SK-N-SH (cell line): Measurements from ENCODE around the gene STYK1.

ENCODE experiments used
- EP300 ChIP-seq, 2 experiments: IDR thresholded peaks; 2 replicates each; pipeline versions ENCODE4 v1.4.0 to v1.6.1; 2012; ENCODE audit warnings: borderline replicate concordance in 1 of 2, low read depth in 1 of 2, low read length in 1 of 2
- EZH2phosphoT487 ChIP-seq: fragments of 200-600 bp; sonication (generic); IDR thresholded peaks from 2 replicates; pipeline ENCODE4 v1.6.1; 2017; ENCODE audit warnings: low read depth, mixed run types, mild to moderate bottlenecking, antibody characterized with exemption, moderate library complexity, borderline replicate concordance
- FOXJ3 ChIP-seq: sonication (generic); formaldehyde crosslinking; IDR thresholded peaks from 2 replicates; pipeline ENCODE4 v1.5.1; 2020; ENCODE audit warnings: mild to moderate bottlenecking, missing genetic modification reagents
- GABPA ChIP-seq: IDR thresholded peaks from 2 replicates; pipeline ENCODE4 v1.4.0; 2012; ENCODE audit warnings: low read depth, mild to moderate bottlenecking
- GATA2 ChIP-seq: sonication (generic); formaldehyde crosslinking; IDR thresholded peaks from 2 replicates; pipeline ENCODE4 v1.5.0; 2020; ENCODE audit warnings: mild to moderate bottlenecking, missing genetic modification reagents
- JUND ChIP-seq: IDR thresholded peaks from 2 replicates; pipeline ENCODE4 v1.4.0; 2012
- NRF1 ChIP-seq: IDR thresholded peaks from 2 replicates; pipeline ENCODE4 v1.6.1; 2012; ENCODE audit warnings: low read depth, mild to moderate bottlenecking, low read length
- TAF1 ChIP-seq: IDR thresholded peaks from 2 replicates; pipeline ENCODE4 v1.6.1; 2012; ENCODE audit warnings: low read depth, mild to moderate bottlenecking, low read length, moderate library complexity, borderline replicate concordance
- TCF12 ChIP-seq: IDR thresholded peaks from 2 replicates; pipeline ENCODE4 v1.4.0; 2012
- YY1 ChIP-seq: IDR thresholded peaks from 2 replicates; pipeline ENCODE4 v1.4.0; 2012; ENCODE audit warnings: low read depth, mild to moderate bottlenecking
- TF ChIP-seq, protein P1 (sequence below): IDR thresholded peaks from 2 replicates; pipeline ENCODE4 v1.4.0; 2012; ENCODE audit warnings: low read depth, borderline replicate concordance
- TF ChIP-seq, protein P2 (sequence below): IDR thresholded peaks from 2 replicates; pipeline ENCODE4; 2012
- TF ChIP-seq, protein P3 (sequence below): fragments of 200-600 bp; sonication (generic); IDR thresholded peaks from 2 replicates; pipeline ENCODE4 v1.6.1; 2017; ENCODE audit warnings: antibody characterized with exemption, mild to moderate bottlenecking, moderate library complexity
- TF ChIP-seq, protein P4 (sequence below): IDR thresholded peaks from 2 replicates; pipeline ENCODE4 v1.4.0; 2012; ENCODE audit warnings: low read depth

DNA sequence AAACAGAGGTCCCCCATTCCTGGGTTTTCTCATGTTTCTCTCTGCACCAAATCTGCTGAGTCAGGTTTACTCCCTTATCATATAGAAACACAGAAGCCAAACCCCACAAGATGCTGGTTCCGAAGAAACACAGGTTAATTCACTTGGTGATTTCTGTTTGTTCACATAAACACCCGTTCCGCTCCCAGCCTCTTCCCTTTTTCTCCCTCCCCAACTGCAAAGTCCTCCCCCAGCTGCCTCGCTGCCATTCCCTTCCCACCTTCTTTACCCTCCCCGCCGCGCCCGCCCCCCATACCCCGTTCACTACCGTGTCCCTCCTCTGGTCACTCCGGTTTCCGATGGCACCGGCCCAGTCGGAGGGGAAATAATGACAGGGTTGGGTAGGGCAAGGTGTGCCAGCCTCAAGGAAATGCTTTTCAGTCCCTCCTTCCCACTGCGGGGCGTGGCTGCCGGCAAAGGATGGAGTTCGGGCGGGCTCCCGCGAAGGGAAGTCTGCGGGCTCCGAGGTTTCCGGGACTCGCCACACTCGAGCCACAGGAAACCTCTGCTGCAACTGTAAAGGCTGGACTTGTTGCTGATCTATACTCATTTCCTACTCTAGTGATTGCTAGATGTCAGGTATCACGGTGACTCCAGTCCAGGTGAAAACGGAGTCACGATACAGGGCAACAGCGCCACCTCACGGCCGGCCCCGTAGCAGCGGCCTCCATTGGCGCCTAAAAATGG is at the start of gene STYK1:
- TF ChIP-seq EP300 (IDR thresholded peaks at IDR 0.05; ENCODE audit: borderline replicate concordance in 1 of 2, low read depth in 1 of 2, low read length in 1 of 2), result no peak
- no peak for TF ChIP-seq TCF12
- TF ChIP-seq, protein P1, sequence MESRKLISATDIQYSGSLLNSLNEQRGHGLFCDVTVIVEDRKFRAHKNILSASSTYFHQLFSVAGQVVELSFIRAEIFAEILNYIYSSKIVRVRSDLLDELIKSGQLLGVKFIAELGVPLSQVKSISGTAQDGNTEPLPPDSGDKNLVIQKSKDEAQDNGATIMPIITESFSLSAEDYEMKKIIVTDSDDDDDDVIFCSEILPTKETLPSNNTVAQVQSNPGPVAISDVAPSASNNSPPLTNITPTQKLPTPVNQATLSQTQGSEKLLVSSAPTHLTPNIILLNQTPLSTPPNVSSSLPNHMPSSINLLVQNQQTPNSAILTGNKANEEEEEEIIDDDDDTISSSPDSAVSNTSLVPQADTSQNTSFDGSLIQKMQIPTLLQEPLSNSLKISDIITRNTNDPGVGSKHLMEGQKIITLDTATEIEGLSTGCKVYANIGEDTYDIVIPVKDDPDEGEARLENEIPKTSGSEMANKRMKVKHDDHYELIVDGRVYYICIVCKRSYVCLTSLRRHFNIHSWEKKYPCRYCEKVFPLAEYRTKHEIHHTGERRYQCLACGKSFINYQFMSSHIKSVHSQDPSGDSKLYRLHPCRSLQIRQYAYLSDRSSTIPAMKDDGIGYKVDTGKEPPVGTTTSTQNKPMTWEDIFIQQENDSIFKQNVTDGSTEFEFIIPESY, result no peak
- TF ChIP-seq EZH2phosphoT487, result no peak
- no peak for TF ChIP-seq GATA2 (CRISPR knock-in tag)
- TF ChIP-seq, protein P2, sequence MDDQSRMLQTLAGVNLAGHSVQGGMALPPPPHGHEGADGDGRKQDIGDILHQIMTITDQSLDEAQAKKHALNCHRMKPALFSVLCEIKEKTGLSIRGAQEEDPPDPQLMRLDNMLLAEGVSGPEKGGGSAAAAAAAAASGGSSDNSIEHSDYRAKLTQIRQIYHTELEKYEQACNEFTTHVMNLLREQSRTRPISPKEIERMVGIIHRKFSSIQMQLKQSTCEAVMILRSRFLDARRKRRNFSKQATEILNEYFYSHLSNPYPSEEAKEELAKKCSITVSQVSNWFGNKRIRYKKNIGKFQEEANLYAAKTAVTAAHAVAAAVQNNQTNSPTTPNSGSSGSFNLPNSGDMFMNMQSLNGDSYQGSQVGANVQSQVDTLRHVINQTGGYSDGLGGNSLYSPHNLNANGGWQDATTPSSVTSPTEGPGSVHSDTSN, result no peak
- no peak for TF ChIP-seq TAF1
- TF ChIP-seq, protein P3, sequence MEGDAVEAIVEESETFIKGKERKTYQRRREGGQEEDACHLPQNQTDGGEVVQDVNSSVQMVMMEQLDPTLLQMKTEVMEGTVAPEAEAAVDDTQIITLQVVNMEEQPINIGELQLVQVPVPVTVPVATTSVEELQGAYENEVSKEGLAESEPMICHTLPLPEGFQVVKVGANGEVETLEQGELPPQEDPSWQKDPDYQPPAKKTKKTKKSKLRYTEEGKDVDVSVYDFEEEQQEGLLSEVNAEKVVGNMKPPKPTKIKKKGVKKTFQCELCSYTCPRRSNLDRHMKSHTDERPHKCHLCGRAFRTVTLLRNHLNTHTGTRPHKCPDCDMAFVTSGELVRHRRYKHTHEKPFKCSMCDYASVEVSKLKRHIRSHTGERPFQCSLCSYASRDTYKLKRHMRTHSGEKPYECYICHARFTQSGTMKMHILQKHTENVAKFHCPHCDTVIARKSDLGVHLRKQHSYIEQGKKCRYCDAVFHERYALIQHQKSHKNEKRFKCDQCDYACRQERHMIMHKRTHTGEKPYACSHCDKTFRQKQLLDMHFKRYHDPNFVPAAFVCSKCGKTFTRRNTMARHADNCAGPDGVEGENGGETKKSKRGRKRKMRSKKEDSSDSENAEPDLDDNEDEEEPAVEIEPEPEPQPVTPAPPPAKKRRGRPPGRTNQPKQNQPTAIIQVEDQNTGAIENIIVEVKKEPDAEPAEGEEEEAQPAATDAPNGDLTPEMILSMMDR, result peak; percentile 94
- no peak for TF ChIP-seq FOXJ3 (CRISPR knock-in tag)
- TF ChIP-seq NRF1, result no peak
- no peak for TF ChIP-seq GABPA
- no peak for TF ChIP-seq JUND
- TF ChIP-seq, protein P4, sequence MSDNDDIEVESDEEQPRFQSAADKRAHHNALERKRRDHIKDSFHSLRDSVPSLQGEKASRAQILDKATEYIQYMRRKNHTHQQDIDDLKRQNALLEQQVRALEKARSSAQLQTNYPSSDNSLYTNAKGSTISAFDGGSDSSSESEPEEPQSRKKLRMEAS, result no peak
- TF ChIP-seq YY1, result no peak
